ENCODE results near the gene IGSF8. TPM values are rescaled to one million over a fixed set of nuclear protein-coding genes. Genes with fewer than 3 reads are reported as not detected.
"Not testable (repeated sequence)": the region's sequence is repeated elsewhere in the genome, so short reads cannot be mapped to it uniquely, and the experiment has no call there.

Gene IGSF8
- total RNA-seq, 1 donor from 2014 or later, result 32.9 TPM

GRCh38 chr1:160129558-160129957 lies 31.1 kb upstream of the IGSF8 start:
- no peaks in the 10 kb centered on the region for H3K36me3 ChIP-seq (ENCODE audit: control insufficient read depth, insufficient read depth, low read length)
- no peak for DNase-seq (ENCODE audit: low read depth)
- no peak overlapping the region for H3K4me3 ChIP-seq (ENCODE audit: low read depth, low read length)
- no peak for TF ChIP-seq CTCF (IDR thresholded peaks at IDR 0.05; ENCODE audit: insufficient read depth, low read length, poor library complexity, severe bottlenecking)
- peaks cover 11% of the 10 kb centered on the region for H3K27me3 ChIP-seq (ENCODE audit: control insufficient read depth, insufficient read depth, low read length)

- H3K4me3 ChIP-seq (ENCODE audit: low read depth, low read length), result no peak overlapping the region
- no peak for TF ChIP-seq CTCF (IDR thresholded peaks at IDR 0.05; ENCODE audit: insufficient read depth, low read length, poor library complexity, severe bottlenecking)
- H3K36me3 ChIP-seq (ENCODE audit: control insufficient read depth, insufficient read depth, low read length), result no peaks in the 10 kb centered on the region
- peak; percentile 32 for DNase-seq (ENCODE audit: low read depth)
- peaks cover 11% of the 10 kb centered on the region for H3K27me3 ChIP-seq (ENCODE audit: control insufficient read depth, insufficient read depth, low read length)
These were observed 30.6 kb upstream of the IGSF8 start for GRCh38 chr1:160129046-160129445.

DNA sequence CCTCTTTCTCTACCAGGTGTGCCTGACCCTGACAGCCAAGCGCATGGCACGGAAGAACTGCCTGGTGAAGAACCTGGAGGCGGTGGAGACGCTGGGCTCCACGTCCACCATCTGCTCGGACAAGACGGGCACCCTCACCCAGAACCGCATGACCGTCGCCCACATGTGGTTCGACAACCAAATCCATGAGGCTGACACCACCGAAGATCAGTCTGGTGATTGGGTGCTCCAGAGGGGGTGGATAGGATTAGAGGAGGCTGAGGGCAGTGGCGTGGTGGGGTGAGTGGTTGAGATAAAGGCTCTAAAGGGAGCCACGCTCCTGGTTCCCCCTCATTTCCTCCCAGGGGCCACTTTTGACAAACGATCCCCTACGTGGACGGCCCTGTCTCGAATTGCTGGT lies 30.2 kb upstream of the IGSF8 start:
- no peak overlapping the region for H3K4me3 ChIP-seq (ENCODE audit: low read depth, low read length)
- H3K36me3 ChIP-seq (ENCODE audit: control insufficient read depth, insufficient read depth, low read length), result no peaks in the 10 kb centered on the region
- peaks cover 11% of the 10 kb centered on the region for H3K27me3 ChIP-seq (ENCODE audit: control insufficient read depth, insufficient read depth, low read length)
- no peak for DNase-seq (ENCODE audit: low read depth)
- no peak for TF ChIP-seq CTCF (IDR thresholded peaks at IDR 0.05; ENCODE audit: insufficient read depth, low read length, poor library complexity, severe bottlenecking)

DNA sequence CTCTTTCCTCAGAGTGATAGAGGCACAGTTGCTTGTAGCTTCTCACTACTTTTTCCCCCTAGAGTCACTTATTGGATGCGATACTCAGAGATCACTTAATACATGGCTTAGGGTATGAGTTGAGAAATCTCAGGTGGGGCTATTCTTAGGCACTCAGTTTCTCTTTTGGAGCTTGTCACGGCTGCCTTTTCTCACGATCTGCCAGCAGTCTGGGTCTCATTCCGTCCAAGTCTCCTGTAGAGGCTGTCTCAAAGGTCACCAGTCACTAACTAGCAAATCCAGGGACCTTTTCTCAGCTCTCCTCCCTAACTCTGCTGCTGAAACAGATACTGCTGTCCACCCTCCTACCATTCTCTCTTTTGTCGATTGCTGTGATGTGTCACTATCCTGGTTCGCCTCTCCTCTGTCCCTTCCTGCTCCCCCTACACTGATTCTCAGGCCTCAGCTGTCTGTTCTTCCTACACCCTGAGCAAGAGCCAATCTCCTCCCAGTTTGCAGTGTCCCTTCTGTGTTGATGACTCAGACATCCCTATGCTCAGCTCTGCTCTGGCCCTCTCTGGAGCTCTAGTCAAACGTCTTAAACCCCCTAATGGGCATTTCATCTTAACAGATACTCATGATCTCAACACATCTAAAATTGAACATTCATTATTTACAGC lies 29.6 kb upstream of the IGSF8 start:
- no peak for DNase-seq (ENCODE audit: low read depth)
- Histone ChIP-seq H3K27me3 (ENCODE audit: control insufficient read depth, insufficient read depth, low read length) (peaks cover 11% of the 10 kb centered on the region), H3K36me3 (ENCODE audit: control insufficient read depth, insufficient read depth, low read length) (no peaks in the 10 kb centered on the region), H3K4me3 (ENCODE audit: low read depth, low read length) (no peak overlapping the region)
- TF ChIP-seq CTCF (IDR thresholded peaks at IDR 0.05; ENCODE audit: insufficient read depth, low read length, poor library complexity, severe bottlenecking), result no peak

DNA sequence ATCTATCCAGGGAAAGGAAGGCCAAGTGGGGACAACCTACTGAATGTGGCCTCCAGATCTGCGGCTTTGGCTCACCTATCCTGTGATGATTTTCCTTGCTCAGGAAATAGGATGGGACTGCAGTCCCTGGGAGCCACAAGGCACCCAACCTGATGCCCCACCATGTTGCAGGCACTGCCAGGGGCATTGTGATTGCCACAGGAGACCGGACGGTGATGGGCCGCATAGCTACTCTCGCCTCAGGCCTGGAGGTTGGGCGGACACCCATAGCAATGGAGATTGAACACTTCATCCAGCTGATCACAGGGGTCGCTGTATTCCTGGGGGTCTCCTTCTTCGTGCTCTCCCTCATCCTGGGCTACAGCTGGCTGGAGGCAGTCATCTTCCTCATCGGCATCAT lies 29.0 kb upstream of the IGSF8 start:
- H3K36me3 ChIP-seq (ENCODE audit: control insufficient read depth, insufficient read depth, low read length), result no peaks in the 10 kb centered on the region
- DNase-seq (ENCODE audit: low read depth), result no peak
- no peak for TF ChIP-seq CTCF (IDR thresholded peaks at IDR 0.05; ENCODE audit: insufficient read depth, low read length, poor library complexity, severe bottlenecking)
- peaks cover 11% of the 10 kb centered on the region for H3K27me3 ChIP-seq (ENCODE audit: control insufficient read depth, insufficient read depth, low read length)
- H3K4me3 ChIP-seq (ENCODE audit: low read depth, low read length), result no peak overlapping the region

DNA sequence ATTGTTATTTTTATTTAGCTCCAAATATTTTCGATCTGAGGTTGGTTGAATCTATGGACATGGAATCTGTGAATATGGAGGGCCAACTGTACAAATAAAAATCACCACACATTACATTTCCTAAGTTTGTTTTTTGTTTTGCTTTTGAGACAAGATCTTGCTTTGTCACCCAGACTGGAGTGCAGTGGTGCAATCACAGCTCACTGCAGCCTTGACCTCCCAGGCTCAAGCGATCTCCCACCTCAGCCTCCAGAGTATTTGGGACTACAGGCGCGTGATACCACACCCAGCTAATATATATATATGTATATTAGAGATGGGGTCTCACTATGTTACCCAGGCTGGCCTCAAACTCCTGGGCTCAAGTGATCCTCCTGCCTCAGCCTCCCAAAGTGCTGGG lies 27.9 kb upstream of the IGSF8 start:
- H3K4me3 ChIP-seq (ENCODE audit: low read depth, low read length); H3K27me3 ChIP-seq (ENCODE audit: control insufficient read depth, insufficient read depth, low read length); H3K36me3 ChIP-seq (ENCODE audit: control insufficient read depth, insufficient read depth, low read length); DNase-seq (ENCODE audit: low read depth): not testable (repeated sequence)
